B cell (primary cell): ENCODE measurements around the gene FANCL. TPM values are rescaled to one million over a fixed set of nuclear protein-coding genes. Genes with fewer than 3 reads are reported as not detected.

Experiments used
- ATAC-seq: fragments of 200-7000 bp; cut with Tn5 transposase; one replicate; pipeline ENCODE4 v1.10.0; 2021; ENCODE audit warnings: low read depth, mild to moderate bottlenecking, moderate number of reproducible peaks, moderate library complexity
- CTCF ChIA-PET: fragments of 350-600 bp; sonication (Branson Sonifier 250); formaldehyde crosslinking; loops from one replicate; lab custom pipeline; 2021; ENCODE audit warnings: antibody characterized with exemption, inconsistent platforms; lab: Charles Lee
- POLR2A ChIA-PET: fragments of 350-600 bp; sonication (Branson Sonifier 250); formaldehyde crosslinking; loops from one replicate; lab custom pipeline; 2021; ENCODE audit warnings: antibody characterized with exemption; lab: Charles Lee
- DNase-seq: peaks from one replicate; pipeline ENCODE4 v3.0.0; 2013
- H2AFZ ChIP-seq: 2 replicates; pipeline ENCODE4 v1.6.1; 2012; ENCODE audit warnings: mild to moderate bottlenecking, low read depth, low read length; ENCODE audit not compliant: insufficient read depth, poor library complexity, severe bottlenecking
- H3K27ac ChIP-seq, 2 donors: 1 replicate in 1 of 2; 2 replicates in 1 of 2; pipeline ENCODE4 v1.5.1; 2012 to 2013; ENCODE audit warnings: low read length in 2 of 2, mild to moderate bottlenecking in 2 of 2, moderate library complexity in 1 of 2
- H3K27me3 ChIP-seq, 4 experiments: fragments of 200-600 bp in 1 of 4; sonication (generic) in 1 of 4; replicated peaks in 1 of 4; 1 replicate in 2 of 4; 2 replicates in 2 of 4; pipeline versions ENCODE4 v1.6.1 to v1.7.0; 2013 to 2016; ENCODE audit warnings: low read length in 3 of 4, mild to moderate bottlenecking in 2 of 4, mixed read lengths in 1 of 4, moderate library complexity in 1 of 4; ENCODE audit not compliant: insufficient read depth in 4 of 4, control insufficient read depth in 3 of 4; ENCODE audit errors: control extremely low read depth in 1 of 4
- H3K36me3 ChIP-seq, 2 experiments: replicated peaks in 1 of 2; 1 replicate in 1 of 2; 2 replicates in 1 of 2; pipeline versions ENCODE4 v1.6.1 to v1.7.1; 2013; ENCODE audit warnings: low read length in 1 of 2; ENCODE audit not compliant: insufficient read depth in 2 of 2, control insufficient read depth in 1 of 2; ENCODE audit errors: control extremely low read depth in 1 of 2, extremely low read depth in 1 of 2
- H3K4me1 ChIP-seq, 2 donors: fragments of 200-600 bp in 1 of 2; sonication (generic) in 1 of 2; 1 replicate in 1 of 2; 2 replicates in 1 of 2; pipeline versions ENCODE4 v1.5.1 to v1.6.1; 2013 to 2017; ENCODE audit warnings: low read length in 2 of 2; ENCODE audit not compliant: control insufficient read depth in 2 of 2, insufficient read depth in 2 of 2
- H3K4me2 ChIP-seq: replicated peaks from 2 replicates; pipeline ENCODE3; 2012; ENCODE audit warnings: mild to moderate bottlenecking, low read depth, low read length; ENCODE audit not compliant: poor library complexity, severe bottlenecking
- H3K4me3 ChIP-seq, 5 experiments: fragments of 200-600 bp in 1 of 5; sonication (generic) in 1 of 5; 1 replicate in 3 of 5; 2 replicates in 2 of 5; pipeline versions ENCODE4 v1.5.1 to v1.7.0; 2011 to 2016; ENCODE audit warnings: low read length in 4 of 5, mild to moderate bottlenecking in 4 of 5, low read depth in 2 of 5, control low read depth in 1 of 5, moderate library complexity in 1 of 5; ENCODE audit not compliant: insufficient read depth in 1 of 5; ENCODE audit errors: control extremely low read depth in 1 of 5, extremely low read depth in 1 of 5
- H3K79me2 ChIP-seq: fragments of 200-600 bp; sonication (generic); one replicate; pipeline ENCODE4 v1.6.0; 2016; ENCODE audit warnings: low read length; ENCODE audit not compliant: control insufficient read depth, insufficient read depth
- H3K9ac ChIP-seq: fragments of 200-600 bp; sonication (generic); 2 replicates; pipeline ENCODE4 v1.6.1; 2017; ENCODE audit warnings: mild to moderate bottlenecking, low read length, moderate library complexity
- H3K9me3 ChIP-seq, 3 donors: one replicate each; pipeline versions ENCODE4 v1.6.1 to v1.7.1; 2013; ENCODE audit warnings: low read length in 2 of 3; ENCODE audit not compliant: control insufficient read depth in 2 of 3, insufficient read depth in 1 of 3; ENCODE audit errors: control extremely low read depth in 1 of 3
- H4K20me1 ChIP-seq: 2 replicates; pipeline ENCODE4 v1.6.0; 2012; ENCODE audit warnings: mild to moderate bottlenecking, low read length; ENCODE audit not compliant: insufficient read depth, control insufficient read depth, poor library complexity, severe bottlenecking
- H3K27ac Mint-ChIP-seq: one replicate; pipeline ENCODE4 v1.8.0; 2021; ENCODE audit warnings: mixed read lengths
- H3K27me3 Mint-ChIP-seq: one replicate; pipeline ENCODE4 v1.8.0; 2021; ENCODE audit warnings: mixed read lengths
- H3K4me1 Mint-ChIP-seq: one replicate; pipeline ENCODE4 v1.8.0; 2021; ENCODE audit warnings: mixed read lengths
- H3K4me3 Mint-ChIP-seq: one replicate; pipeline ENCODE4 v1.8.0; 2021; ENCODE audit warnings: mixed read lengths
- H3K9me3 Mint-ChIP-seq: one replicate; pipeline ENCODE4 v1.8.0; 2022; ENCODE audit warnings: mixed read lengths; ENCODE audit not compliant: insufficient read depth
- CTCF ChIP-seq: fragments of 200-600 bp; IDR thresholded peaks from one replicate; pipeline ENCODE4 v1.8.0; 2022; ENCODE audit warnings: antibody characterized with exemption, mild to moderate bottlenecking
- EZH2 ChIP-seq: IDR thresholded peaks from 2 replicates; pipeline ENCODE4 v1.6.1; 2012; ENCODE audit warnings: borderline replicate concordance, low read depth, mild to moderate bottlenecking, moderate library complexity, low read length; ENCODE audit not compliant: insufficient read depth, poor library complexity, severe bottlenecking
- WGBS: methylation state at CpG from one replicate; pipeline ENCODE4 v1.1.5; 2013; ENCODE audit warnings: missing lambda C conversion rate; ENCODE audit not compliant: insufficient coverage; 5-methylcytosine and 5-hydroxymethylcytosine counted together
- intact Hi-C: fragments of 100-400 bp; cut with micrococcal nuclease; formaldehyde crosslinking; loops from one replicate; pipeline ENCODE4 v1.10.0; 2022
- polyA minus RNA-seq: library from RNA; depleted of rRNA, polyadenylated mRNA; stranded (reverse); fragments of >200 nt; gene quantifications from 2 replicates; pipeline ENCODE4 v1.2.3, GENCODE V29; 2012
- polyA plus RNA-seq: library from polyadenylated mRNA; depleted of rRNA; stranded (reverse); fragments of >200 nt; gene quantifications from 2 replicates; pipeline ENCODE4 v1.2.3, GENCODE V29; 2012
- total RNA-seq, 2 donors: library from RNA; stranded (reverse); fragments of 120-200 nt in 1 of 2; gene quantifications; 1 replicate in 1 of 2; 2 replicates in 1 of 2; pipeline versions ENCODE4 v1.2.3 to v1.2.4, GENCODE V29; 2013 to 2022

The FANCL gene
- total RNA-seq (23.3 and 31.7 TPM in 2 replicates), polyA plus RNA-seq (9.1 and 9.8 TPM in 2 replicates), polyA minus RNA-seq (16.8 and 20.8 TPM in 2 replicates)
- 21.2 TPM for total RNA-seq (2013)

- Histone ChIP-seq H3K4me1 (peaks cover 12 to 15% of the 10 kb centered on the region in 2 donors), H2AFZ (peak within 1 kb of the TSS; percentile 96), H3K9me3 (no peaks in the 10 kb centered on the region), H3K27ac (peak within 1 kb of the TSS; percentile 70 to 74), H3K79me2 (peaks cover 17% of the 10 kb centered on the region), H3K36me3 (no peaks in the 10 kb centered on the region), H3K9ac (peak within 1 kb of the TSS; percentile 81), H3K27me3 (no peaks in the 10 kb centered on the region), H4K20me1 (no peaks in the 10 kb centered on the region), H3K4me2 (peak within 1 kb of the TSS; percentile 79), H3K4me3 (peak within 1 kb of the TSS; percentile 86 to 97 (median 87))
- ATAC-seq: peak; percentile 82
- WGBS: under 1% methylated on average over 53 of the region's 59 CpGs
- Mint-ChIP-seq H3K27ac (peak within 1 kb of the TSS; percentile 90), H3K4me1 (peaks cover 38% of the 10 kb centered on the region), H3K4me3 (peak within 1 kb of the TSS; percentile 96), H3K27me3 (no peaks in the 10 kb centered on the region), H3K9me3 (no peaks in the 10 kb centered on the region)
- no peak for TF ChIP-seq EZH2
- peak; percentile 85 for DNase-seq
- ChIA-PET POLR2A (no interaction called here), CTCF (interaction anchor here (0.8 kb wide), 1 partner anchor 10 kb away, joined by 3 read pairs; no protein-coding TSS in a partner anchor)
- intact Hi-C loops: loop anchor here (2.0 to 10.0 kb wide), 3 partner anchors 194 to 486 kb away; partner anchors contain the start of gene VRK2
These were observed at the start of gene FANCL for GRCh38 chr2:58240670-58241545. Gene FANCL (minus strand): TSS chr2:58241325. CDS start chr2:58241313, 12 bp downstream.

GRCh38 chr2:58289029-58289428 lies 47.9 kb upstream of the FANCL start:
- H3K27ac ChIP-seq: no peak overlapping the region
- H4K20me1 ChIP-seq: no peaks in the 10 kb centered on the region
- H2AFZ ChIP-seq: no peak overlapping the region
- no peaks in the 10 kb centered on the region for H3K27me3 ChIP-seq
- no peak for TF ChIP-seq CTCF
- no peak for TF ChIP-seq EZH2
- Mint-ChIP-seq H3K27ac (no peak overlapping the region), H3K9me3 (no peaks in the 10 kb centered on the region), H3K4me3 (no peak overlapping the region), H3K4me1 (no peaks in the 10 kb centered on the region), H3K27me3 (peaks cover 3% of the 10 kb centered on the region)
- WGBS: 79% methylated on average over 3 of the region's 3 CpGs
- peaks cover 0 to 2% (median 0%) of the 10 kb centered on the region in 3 donors for H3K9me3 ChIP-seq
- DNase-seq: no peak
- no peak overlapping the region for H3K9ac ChIP-seq
- H3K79me2 ChIP-seq: no peaks in the 10 kb centered on the region
- H3K36me3 ChIP-seq: no peaks in the 10 kb centered on the region
- intact Hi-C loops: no loop called here
- H3K4me1 ChIP-seq: no peaks in the 10 kb centered on the region
- no peak for ATAC-seq
- POLR2A ChIA-PET: no interaction called here
- H3K4me3 ChIP-seq: no peak overlapping the region
- CTCF ChIA-PET: no interaction called here
- no peak overlapping the region for H3K4me2 ChIP-seq
